ENCODE measurements around the gene JTB.
"Not testable (repeated sequence)": the region's sequence is repeated elsewhere in the genome, so short reads cannot be mapped to it uniquely, and the experiment has no call there.

DNA sequence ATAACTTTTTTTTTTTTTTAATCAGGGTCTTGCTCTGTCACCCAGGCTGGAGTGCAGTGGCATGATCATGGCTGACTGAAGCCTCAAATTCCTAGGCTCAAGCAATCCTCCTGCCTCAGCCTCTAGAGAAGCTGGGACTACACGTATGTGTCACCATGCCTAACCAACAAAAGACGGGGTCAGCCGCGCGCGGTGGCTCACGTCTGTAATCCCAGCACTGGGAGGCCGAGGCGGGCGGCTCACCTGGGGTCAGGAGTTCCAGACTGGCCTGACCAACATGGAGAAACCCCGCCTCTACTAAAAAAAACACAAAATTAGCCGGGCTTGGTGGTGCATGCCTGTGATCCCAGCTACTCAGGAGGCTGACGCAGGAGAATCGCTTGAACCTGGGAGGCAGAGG is 35.1 kb upstream of the JTB start:
- TF ChIP-seq, protein P1, sequence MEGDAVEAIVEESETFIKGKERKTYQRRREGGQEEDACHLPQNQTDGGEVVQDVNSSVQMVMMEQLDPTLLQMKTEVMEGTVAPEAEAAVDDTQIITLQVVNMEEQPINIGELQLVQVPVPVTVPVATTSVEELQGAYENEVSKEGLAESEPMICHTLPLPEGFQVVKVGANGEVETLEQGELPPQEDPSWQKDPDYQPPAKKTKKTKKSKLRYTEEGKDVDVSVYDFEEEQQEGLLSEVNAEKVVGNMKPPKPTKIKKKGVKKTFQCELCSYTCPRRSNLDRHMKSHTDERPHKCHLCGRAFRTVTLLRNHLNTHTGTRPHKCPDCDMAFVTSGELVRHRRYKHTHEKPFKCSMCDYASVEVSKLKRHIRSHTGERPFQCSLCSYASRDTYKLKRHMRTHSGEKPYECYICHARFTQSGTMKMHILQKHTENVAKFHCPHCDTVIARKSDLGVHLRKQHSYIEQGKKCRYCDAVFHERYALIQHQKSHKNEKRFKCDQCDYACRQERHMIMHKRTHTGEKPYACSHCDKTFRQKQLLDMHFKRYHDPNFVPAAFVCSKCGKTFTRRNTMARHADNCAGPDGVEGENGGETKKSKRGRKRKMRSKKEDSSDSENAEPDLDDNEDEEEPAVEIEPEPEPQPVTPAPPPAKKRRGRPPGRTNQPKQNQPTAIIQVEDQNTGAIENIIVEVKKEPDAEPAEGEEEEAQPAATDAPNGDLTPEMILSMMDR (IDR thresholded peaks at IDR 0.05), result not testable (repeated sequence)
- TF ChIP-seq EZH2 (IDR thresholded peaks at IDR 0.05), result not testable (repeated sequence)
